ENCODE results near the gene ABCB8. TPM values are rescaled to one million over a fixed set of nuclear protein-coding genes. Genes with fewer than 3 reads are reported as not detected.

Gene ABCB8
- total RNA-seq, 2 experiments from 2014 or later: 51.2 to 53.3 TPM

DNA sequence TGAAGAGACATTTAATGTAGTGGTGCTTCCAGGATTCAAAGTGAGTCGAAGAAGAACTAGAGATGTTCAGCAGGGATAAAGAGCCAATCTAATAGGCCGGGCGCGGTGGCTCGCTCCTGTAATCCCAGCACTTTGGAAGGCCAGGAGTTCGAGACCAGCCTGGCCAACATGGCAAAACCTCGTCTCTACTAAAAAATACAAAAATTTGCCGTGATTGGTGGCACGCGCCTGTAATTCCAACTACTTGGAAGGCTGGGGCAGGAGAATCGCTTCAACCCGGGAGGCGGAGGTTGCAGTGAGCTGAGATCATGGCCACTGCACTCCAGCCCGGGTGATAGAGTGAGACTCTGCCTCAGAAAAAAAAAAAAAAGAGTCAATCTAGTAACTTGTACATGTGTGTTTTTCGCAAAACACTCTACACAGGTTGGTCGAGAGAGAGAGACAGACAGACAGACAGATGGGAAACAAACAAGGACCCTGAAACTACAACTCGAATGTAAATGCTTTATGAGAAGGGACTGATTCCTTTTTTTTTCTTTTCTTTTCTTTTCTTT, 775 bp downstream of the ABCB8 start:
- peaks cover 31% of the 10 kb centered on the region for H3K4me1 Mint-ChIP-seq
- CTCF ChIA-PET: interaction anchor here (1.0 to 2.1 kb wide), 16 partner anchors 10 to 95 kb away, joined by 3 to 38 read pairs (median 8); partner anchors contain the start of gene FASTK
- H3K9me3 Mint-ChIP-seq: no peaks in the 10 kb centered on the region
- POLR2A ChIA-PET: interaction anchor here (1.3 to 2.0 kb wide), 11 partner anchors 10 to 60 kb away, joined by 3 to 50 read pairs (median 7); partner anchors contain the start of genes SLC4A2 and TMUB1
- no peak for DNase-seq
- peaks cover 8% of the 10 kb centered on the region for H3K36me3 Mint-ChIP-seq (ENCODE audit: low read depth)
- peak overlapping the region; percentile 85 for H3K27ac Mint-ChIP-seq
- no peaks in the 10 kb centered on the region for H3K27me3 Mint-ChIP-seq
- peak overlapping the region; percentile 95 for H3K4me3 Mint-ChIP-seq

GRCh38 chr7:151031011-151031410, 2.8 kb downstream of the ABCB8 start:
- Mint-ChIP-seq H3K4me1 (peaks cover 31% of the 10 kb centered on the region), H3K4me3 (no peak overlapping the region), H3K27ac (no peak overlapping the region), H3K36me3 (ENCODE audit: low read depth) (peaks cover 10% of the 10 kb centered on the region), H3K9me3 (no peaks in the 10 kb centered on the region), H3K27me3 (no peaks in the 10 kb centered on the region)
- ChIA-PET CTCF (interaction anchor here (0.7 to 1.5 kb wide), 2 partner anchors 20 to 93 kb away, joined by 5 to 6 read pairs; no protein-coding TSS in a partner anchor), POLR2A (interaction anchor here (1.0 kb wide), 1 partner anchor 54 kb away, joined by 3 read pairs; no protein-coding TSS in a partner anchor)
- no peak for DNase-seq

DNA sequence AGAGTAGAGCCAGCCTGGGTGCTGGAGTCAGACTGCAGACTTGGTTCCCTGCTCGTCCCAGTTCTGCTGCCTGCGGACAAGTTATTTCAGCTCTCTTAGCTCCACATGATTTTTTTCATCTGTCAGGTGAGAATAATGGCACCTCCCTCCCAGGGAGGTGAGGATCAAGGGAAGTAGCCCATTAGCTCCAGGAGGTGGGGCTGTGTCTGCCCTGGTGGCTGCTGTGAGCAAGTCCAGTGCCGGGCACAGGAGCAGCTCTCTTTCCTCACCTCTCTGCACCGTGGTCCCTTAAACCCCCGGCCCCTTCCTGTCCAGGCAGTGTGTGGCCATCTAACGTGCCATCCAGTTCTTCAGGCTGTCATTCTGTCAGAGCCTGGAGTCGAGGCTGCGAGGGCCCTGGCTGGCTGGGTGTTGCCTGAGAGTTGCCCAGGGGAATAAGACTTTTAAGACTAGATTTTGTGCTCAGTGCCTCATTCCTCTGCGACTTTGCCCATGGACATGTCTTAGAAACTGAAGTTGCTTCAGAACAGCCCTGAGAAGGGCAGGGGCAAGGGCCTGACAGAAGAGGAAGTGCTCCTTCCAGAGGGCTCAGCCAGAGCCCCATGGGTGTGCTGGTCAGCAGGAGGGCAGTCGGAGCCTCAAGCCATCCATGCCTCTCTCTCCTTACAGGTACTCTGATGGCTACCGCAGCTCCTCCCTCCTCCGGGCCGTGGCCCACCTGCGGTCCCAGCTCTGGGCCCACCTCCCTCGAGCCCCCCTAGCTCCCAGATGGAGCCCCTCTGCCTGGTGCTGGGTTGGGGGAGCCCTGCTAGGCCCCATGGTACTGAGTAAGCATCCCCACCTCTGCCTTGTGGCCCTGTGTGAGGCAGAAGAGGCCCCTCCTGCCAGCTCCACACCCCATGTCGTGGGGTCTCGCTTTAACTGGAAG, 5.0 kb downstream of the ABCB8 start:
- ChIA-PET POLR2A (interaction anchor here (0.9 to 2.0 kb wide), 2 partner anchors 8 to 27 kb away, joined by 3 to 5 read pairs; no protein-coding TSS in a partner anchor), CTCF (interaction anchor here (0.7 to 1.9 kb wide), 6 partner anchors 14 to 78 kb away, joined by 3 to 9 read pairs (median 3); no protein-coding TSS in a partner anchor)
- Mint-ChIP-seq H3K27me3 (no peaks in the 10 kb centered on the region), H3K4me3 (no peak overlapping the region), H3K4me1 (peaks cover 17% of the 10 kb centered on the region), H3K9me3 (no peaks in the 10 kb centered on the region), H3K27ac (no peak overlapping the region), H3K36me3 (ENCODE audit: low read depth) (peaks cover 18% of the 10 kb centered on the region)
- DNase-seq: no peak

- Mint-ChIP-seq H3K9me3 (no peaks in the 10 kb centered on the region), H3K4me1 (peaks cover 16% of the 10 kb centered on the region), H3K36me3 (ENCODE audit: low read depth) (peaks cover 15% of the 10 kb centered on the region), H3K27me3 (no peaks in the 10 kb centered on the region), H3K27ac (no peak overlapping the region), H3K4me3 (no peak overlapping the region)
- ChIA-PET CTCF (interaction anchor here (1.1 kb wide), 1 partner anchor 25 kb away, joined by 3 read pairs; no protein-coding TSS in a partner anchor), POLR2A (no interaction called here)
- DNase-seq: no peak
Measured at GRCh38 chr7:151033864-151034249, 5.6 kb downstream of the ABCB8 start.

DNA sequence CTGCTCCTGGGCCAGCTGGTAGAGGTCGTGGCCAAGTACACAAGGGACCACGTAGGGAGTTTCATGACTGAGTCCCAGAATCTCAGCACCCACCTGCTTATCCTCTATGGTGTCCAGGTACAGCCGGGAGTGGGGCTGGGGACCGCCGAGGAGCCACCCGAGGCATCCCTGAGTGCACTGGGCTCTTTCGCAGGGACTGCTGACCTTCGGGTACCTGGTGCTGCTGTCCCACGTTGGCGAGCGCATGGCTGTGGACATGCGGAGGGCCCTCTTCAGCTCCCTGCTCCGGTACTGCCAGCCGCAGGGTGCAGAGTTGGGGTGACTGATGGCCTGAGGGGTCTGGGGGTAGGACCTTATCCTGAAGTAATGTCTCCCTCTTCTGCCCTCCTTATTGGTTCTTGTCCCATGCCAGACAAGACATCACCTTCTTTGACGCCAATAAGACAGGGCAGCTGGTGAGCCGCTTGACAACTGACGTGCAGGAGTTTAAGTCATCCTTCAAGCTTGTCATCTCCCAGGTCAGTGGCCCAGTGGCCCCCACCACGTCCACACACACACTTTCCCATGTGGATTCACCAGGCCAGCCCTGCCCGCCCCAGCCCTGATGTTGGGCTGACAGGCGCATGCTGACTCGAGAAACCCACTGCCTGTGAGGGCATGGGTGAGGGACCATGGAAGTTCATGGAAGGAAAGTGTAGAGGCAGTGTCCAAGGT, 6.2 kb downstream of the ABCB8 start:
- CTCF ChIA-PET: no interaction called here
- no peaks in the 10 kb centered on the region for H3K27me3 Mint-ChIP-seq
- H3K4me1 Mint-ChIP-seq: peaks cover 18% of the 10 kb centered on the region
- H3K36me3 Mint-ChIP-seq (ENCODE audit: low read depth): peaks cover 15% of the 10 kb centered on the region
- POLR2A ChIA-PET: no interaction called here
- no peak overlapping the region for H3K27ac Mint-ChIP-seq
- no peak for DNase-seq
- no peaks in the 10 kb centered on the region for H3K9me3 Mint-ChIP-seq
- no peak overlapping the region for H3K4me3 Mint-ChIP-seq

- H3K4me3 Mint-ChIP-seq: no peak overlapping the region
- no peaks in the 10 kb centered on the region for H3K27me3 Mint-ChIP-seq
- no peak for DNase-seq
- H3K9me3 Mint-ChIP-seq: no peaks in the 10 kb centered on the region
- POLR2A ChIA-PET: no interaction called here
- no peak overlapping the region for H3K27ac Mint-ChIP-seq
- CTCF ChIA-PET: no interaction called here
- H3K36me3 Mint-ChIP-seq (ENCODE audit: low read depth): peaks cover 15% of the 10 kb centered on the region
- H3K4me1 Mint-ChIP-seq: peaks cover 19% of the 10 kb centered on the region
Measured at GRCh38 chr7:151035026-151035717, 6.9 kb downstream of the ABCB8 start.

GRCh38 chr7:151035902-151036301, 7.7 kb downstream of the ABCB8 start:
- Mint-ChIP-seq H3K27me3 (no peaks in the 10 kb centered on the region), H3K27ac (no peak overlapping the region), H3K9me3 (no peaks in the 10 kb centered on the region), H3K36me3 (ENCODE audit: low read depth) (peaks cover 15% of the 10 kb centered on the region), H3K4me1 (peaks cover 19% of the 10 kb centered on the region), H3K4me3 (no peak overlapping the region)
- no peak for DNase-seq
- CTCF ChIA-PET: interaction anchor here (1.3 kb wide), 1 partner anchor 27 kb away, joined by 3 read pairs; no protein-coding TSS in a partner anchor
- POLR2A ChIA-PET: no interaction called here

- no peak overlapping the region for H3K4me3 Mint-ChIP-seq
- POLR2A ChIA-PET: interaction anchor here (0.8 to 1.9 kb wide), 3 partner anchors 7 to 12 kb away, joined by 4 to 5 read pairs (median 4); partner anchors contain the start of gene ABCB8
- CTCF ChIA-PET: interaction anchor here (0.6 to 1.7 kb wide), 3 partner anchors 11 to 21 kb away, joined by 3 to 10 read pairs (median 4); partner anchors contain the start of gene ABCB8
- peaks cover 10% of the 10 kb centered on the region for H3K36me3 Mint-ChIP-seq (ENCODE audit: low read depth)
- H3K27me3 Mint-ChIP-seq: no peaks in the 10 kb centered on the region
- DNase-seq: peak; percentile 56
- H3K9me3 Mint-ChIP-seq: no peaks in the 10 kb centered on the region
- peak overlapping the region; percentile 41 for H3K27ac Mint-ChIP-seq
- peaks cover 14% of the 10 kb centered on the region for H3K4me1 Mint-ChIP-seq
Measured at GRCh38 chr7:151038951-151039849, 10.9 kb downstream of the ABCB8 start.

DNA sequence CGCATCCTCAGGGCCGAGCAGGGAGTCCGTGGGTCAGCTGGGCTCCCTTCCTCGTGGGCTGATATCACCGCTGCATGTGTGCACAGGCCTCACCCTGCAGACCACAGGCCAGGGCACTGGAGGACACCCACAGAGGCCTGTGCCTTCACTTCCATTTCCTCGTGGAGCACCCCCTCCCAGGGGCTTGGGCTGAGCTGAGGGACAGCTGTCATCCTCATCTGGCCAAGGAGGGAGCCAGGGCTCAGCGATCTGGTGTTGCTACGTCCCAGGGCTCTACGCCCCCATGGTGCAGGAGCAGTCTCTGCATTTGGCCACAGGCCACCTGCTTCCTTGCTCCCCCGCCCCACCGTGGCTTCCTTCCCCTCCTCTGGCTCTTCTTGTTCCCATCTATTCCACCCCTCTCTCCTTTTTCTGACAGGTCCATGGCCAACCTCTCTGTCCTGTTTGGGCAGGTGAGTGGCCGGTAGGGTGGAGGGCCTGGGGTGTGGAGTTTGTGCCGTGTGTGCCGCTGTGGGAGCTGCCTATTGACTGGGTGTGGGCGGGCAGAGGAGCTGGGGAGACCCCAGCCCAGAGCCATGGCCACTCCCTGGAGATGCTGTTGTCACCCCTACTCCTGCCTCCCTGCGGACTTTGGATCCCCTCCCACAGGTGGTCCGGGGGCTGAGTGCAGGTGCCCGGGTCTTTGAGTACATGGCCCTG, 11.7 kb downstream of the ABCB8 start:
- no peaks in the 10 kb centered on the region for H3K9me3 Mint-ChIP-seq
- DNase-seq: no peak
- POLR2A ChIA-PET: interaction anchor here (1.0 to 1.9 kb wide), 3 partner anchors 10 to 12 kb away, joined by 4 to 5 read pairs (median 5); partner anchors contain the start of gene ABCB8
- peaks cover 13% of the 10 kb centered on the region for H3K36me3 Mint-ChIP-seq (ENCODE audit: low read depth)
- H3K4me1 Mint-ChIP-seq: peaks cover 14% of the 10 kb centered on the region
- no peaks in the 10 kb centered on the region for H3K27me3 Mint-ChIP-seq
- peak overlapping the region; percentile 41 for H3K27ac Mint-ChIP-seq
- no peak overlapping the region for H3K4me3 Mint-ChIP-seq
- CTCF ChIA-PET: interaction anchor here (1.7 kb wide), 1 partner anchor 11 kb away, joined by 10 read pairs; the partner anchor contains the start of gene ABCB8

DNA sequence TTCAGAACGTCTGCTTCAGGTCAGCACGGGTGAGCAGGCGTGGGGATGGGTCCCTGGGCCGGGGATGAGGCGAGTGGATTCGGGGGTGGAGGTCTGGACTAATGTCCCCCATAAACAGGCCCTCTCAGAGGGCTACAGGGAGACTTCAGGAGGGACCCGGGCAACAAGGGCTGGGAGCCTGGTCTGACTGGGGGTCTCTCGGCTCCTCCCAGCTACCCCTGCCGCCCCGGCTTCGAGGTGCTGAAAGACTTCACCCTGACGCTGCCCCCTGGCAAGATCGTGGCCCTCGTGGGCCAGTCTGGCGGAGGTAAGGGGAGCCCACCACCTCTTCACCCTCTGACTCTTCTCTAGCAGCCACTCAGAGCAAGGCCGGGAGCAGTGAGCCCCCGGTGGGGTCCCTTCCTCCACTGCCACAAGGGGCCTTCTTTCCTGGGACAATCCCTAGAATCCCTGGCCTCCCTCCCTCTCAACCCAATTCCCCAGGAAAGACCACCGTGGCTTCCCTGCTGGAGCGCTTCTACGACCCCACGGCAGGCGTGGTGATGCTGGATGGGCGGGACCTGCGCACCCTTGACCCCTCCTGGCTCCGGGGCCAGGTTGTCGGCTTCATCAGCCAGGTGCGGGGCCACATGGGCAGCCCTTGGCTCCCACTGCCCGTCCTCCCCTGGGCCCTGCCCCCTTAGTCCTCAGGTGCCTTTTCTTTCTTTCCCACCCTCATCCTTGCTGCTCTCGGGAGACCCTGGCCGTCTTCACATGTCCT, 12.5 kb downstream of the ABCB8 start:
- Mint-ChIP-seq H3K27ac (no peak overlapping the region), H3K4me3 (no peak overlapping the region), H3K27me3 (no peaks in the 10 kb centered on the region), H3K9me3 (no peaks in the 10 kb centered on the region), H3K4me1 (peaks cover 14% of the 10 kb centered on the region), H3K36me3 (ENCODE audit: low read depth) (peaks cover 10% of the 10 kb centered on the region)
- ChIA-PET POLR2A (interaction anchor here (0.7 to 1.5 kb wide), 2 partner anchors 8 to 10 kb away, joined by 3 to 5 read pairs; no protein-coding TSS in a partner anchor), CTCF (no interaction called here)
- no peak for DNase-seq

Measured in activated CD4-positive, alpha-beta memory T cell treated with anti-CD3 and anti-CD28 coated beads, Interleukin-2, amount 10 ng/mL, durations not matched to agents 7 days and 5 days (primary cell).